Spleen (tissue), 7 donors: ENCODE results near the gene GRAPL.
"Not testable (repeated sequence)": the region's sequence is repeated elsewhere in the genome, so short reads cannot be mapped to it uniquely, and the experiment has no call there.

Experiments used
- CTCF ChIP-seq, 11 experiments: fragments of 200-600 bp in 7 of 11; fragments of 450-650 bp in 4 of 11; sonication (generic) in 4 of 11; IDR thresholded peaks in 8 of 11; conservative IDR thresholded peaks in 3 of 11; 1 replicate in 7 of 11; 2 replicates in 4 of 11; pipeline versions ENCODE4 v1.4.0 to v1.8.0; 2016 to 2021; ENCODE audit warnings: antibody characterized with exemption in 11 of 11, inconsistent platforms in 4 of 11, mild to moderate bottlenecking in 1 of 11
- POLR2A ChIP-seq, 3 donors: fragments of 450-650 bp; IDR thresholded peaks; one replicate each; pipeline ENCODE4 v1.5.1; 2017; ENCODE audit warnings: antibody characterized with exemption in 3 of 3, mild to moderate bottlenecking in 1 of 3
- donor health status: DM: no; HTN: no; CAD: no; lungs with moderate emphysema.
- donor health status: DM: no; HTN: no; CAD: no.
- donor health status: DM: no; HTN: no; CAD: no.

DNA sequence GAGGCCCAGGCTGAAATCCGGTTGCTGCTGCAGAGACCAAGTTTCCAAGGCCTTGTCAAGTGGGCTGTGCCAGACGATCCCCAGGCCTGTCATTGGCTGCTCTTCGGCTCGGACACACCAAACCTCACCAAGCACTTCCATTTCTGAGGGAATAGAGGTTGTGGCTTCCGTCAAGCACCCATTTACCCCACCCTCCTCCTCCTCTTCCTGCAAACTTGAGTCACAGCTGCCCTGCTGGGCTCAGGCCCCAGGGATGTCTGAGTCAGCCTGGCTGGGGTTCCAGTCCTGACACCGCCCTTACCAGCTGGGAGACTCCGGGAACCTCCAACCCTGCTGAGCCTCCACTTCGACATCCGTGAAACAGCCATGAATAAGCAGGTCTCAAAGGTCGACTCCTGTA lies 31.1 kb downstream of the GRAPL start:
- TF ChIP-seq POLR2A (IDR thresholded peaks at IDR 0.05); CTCF (IDR thresholded peaks at IDR 0.05 in 8 of 11, conservative IDR thresholded peaks at IDR 0.05 in 3 of 11): not testable (repeated sequence)
